RPMI7951 (cell line): ENCODE data around the gene IFNAR1. TPM values are rescaled to one million over a fixed set of nuclear protein-coding genes. Genes with fewer than 3 reads are reported as not detected.
"Not testable (repeated sequence)": the region's sequence is repeated elsewhere in the genome, so short reads cannot be mapped to it uniquely, and the experiment has no call there.

Experiments
- DNase-seq: peaks from one replicate; pipeline ENCODE4 v3.0.0-alpha.2; 2012; ENCODE audit warnings: low read depth
- total RNA-seq: library from RNA; depleted of rRNA; stranded (reverse); fragments of >200 nt; shearing (Covaris generic); gene quantifications from 2 replicates; pipeline ENCODE4 v1.2.3, GENCODE V29; 2014

The IFNAR1 gene
- total RNA-seq, 1 experiment from 2014 or later, result 19.3 TPM

- DNase-seq, result no peak
Measured at GRCh38 chr21:33348706-33349105, 23.9 kb downstream of the IFNAR1 start.

DNA sequence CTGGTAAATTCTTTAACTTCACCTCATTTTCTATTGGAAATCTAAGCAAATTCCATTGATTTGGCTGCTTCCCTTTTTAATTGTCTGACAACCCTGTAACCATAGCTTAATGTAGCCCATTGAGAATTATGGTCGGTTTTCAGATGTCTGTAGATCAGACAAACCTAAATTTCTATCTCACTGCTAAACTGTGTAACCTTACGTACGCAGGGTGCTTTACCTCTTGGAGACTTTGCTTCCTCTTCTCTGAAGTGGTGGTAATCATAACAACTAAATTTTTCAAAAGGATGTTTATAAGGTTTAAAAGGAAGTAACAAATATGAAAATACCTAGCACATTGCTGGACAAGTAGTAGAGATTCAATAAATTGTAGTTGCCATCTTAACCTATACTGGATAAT is 25.9 kb downstream of the IFNAR1 start:
- DNase-seq, result no peak

DNA sequence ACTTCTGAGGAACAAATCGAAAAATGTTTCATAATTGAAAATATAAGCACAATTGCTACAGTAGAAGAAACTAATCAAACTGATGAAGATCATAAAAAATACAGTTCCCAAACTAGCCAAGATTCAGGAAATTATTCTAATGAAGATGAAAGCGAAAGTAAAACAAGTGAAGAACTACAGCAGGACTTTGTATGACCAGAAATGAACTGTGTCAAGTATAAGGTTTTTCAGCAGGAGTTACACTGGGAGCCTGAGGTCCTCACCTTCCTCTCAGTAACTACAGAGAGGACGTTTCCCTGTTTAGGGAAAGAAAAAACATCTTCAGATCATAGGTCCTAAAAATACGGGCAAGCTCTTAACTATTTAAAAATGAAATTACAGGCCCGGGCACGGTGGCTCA is 30.6 kb downstream of the IFNAR1 start:
- no peak for DNase-seq

GRCh38 chr21:33355996-33356395 is 31.2 kb downstream of the IFNAR1 start:
- DNase-seq, result no peak

GRCh38 chr21:33357177-33357576 is 32.4 kb downstream of the IFNAR1 start:
- no peak for DNase-seq

DNA sequence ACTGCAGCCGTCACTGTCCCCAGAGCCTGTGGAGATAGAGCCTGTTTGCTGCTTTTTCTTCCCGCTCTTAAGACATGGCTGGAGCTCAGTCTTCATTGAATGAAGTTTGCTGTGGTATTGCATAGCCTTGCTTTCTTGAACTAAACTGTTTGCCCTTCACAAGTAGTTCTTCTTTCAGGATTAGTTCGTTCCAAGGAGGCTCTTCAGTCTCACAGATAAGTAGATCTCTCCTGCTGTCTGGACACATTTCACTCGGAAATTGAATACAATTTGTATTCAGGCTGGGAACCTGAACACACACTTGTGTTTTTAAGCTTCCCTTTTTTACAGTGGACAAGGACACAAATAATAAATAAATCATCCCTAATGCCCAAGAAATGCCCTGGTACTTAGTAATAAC is 34.7 kb downstream of the IFNAR1 start:
- DNase-seq, result no peak

DNA sequence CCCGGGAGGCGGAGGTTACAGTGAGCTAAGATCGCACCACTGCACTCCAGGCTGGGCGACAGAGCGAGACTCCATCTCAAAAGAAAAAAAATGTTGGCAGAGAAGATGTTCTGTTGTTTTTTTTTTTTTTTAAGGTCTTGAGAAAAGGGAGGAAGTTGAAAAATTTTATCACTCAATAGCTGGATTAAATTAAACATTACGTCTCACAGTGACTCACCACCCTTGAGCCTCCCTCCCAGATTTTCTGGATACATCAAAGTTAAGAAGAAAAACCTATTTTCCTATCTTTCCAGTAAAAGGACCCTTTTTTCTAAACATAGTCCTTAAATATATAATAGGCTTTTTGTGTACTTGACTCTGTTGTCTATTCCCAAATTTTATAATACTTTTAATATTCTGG is 35.5 kb downstream of the IFNAR1 start:
- DNase-seq, result no peak

DNA sequence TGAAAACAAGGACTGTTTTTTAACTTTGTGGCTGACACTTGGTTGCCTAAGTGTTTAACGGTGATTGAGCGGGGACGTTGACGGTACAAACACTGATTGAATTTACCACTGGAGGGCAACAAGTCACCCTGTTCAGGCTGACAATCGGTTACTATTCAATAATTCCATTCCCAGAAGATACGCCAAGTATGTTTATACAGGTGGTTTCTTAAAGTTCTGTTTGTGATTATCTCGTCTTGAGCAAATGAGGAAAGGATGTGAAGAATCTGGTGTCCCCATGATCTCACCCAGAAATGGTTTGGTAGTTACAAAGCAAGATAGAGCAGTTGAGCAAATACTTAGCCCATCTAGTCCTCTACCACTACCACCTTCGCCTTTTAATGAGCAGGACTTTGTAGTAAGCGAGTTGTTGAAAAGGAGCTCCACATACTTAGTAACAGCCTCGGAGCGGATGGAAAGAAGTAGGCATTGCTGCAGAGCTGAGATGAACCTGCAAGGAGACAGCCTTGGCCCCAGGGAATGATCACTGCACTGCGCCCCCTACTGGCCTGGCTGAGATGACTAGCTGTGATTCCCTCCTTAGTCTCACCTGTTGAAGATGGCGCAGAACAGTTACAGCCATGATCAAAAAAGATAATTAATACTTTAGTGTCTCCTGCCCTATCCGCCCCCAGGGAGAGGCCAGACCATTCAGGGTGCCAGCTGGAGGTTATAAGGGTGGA is 36.3 kb downstream of the IFNAR1 start:
- peak; percentile 58 for DNase-seq

- no peak for DNase-seq
Measured at GRCh38 chr21:33362044-33362555, 37.3 kb downstream of the IFNAR1 start.

GRCh38 chr21:33363911-33364609 is 39.3 kb downstream of the IFNAR1 start:
- DNase-seq, result not testable (repeated sequence)

GRCh38 chr21:33364830-33365229 is 40.1 kb downstream of the IFNAR1 start:
- DNase-seq, result no peak

GRCh38 chr21:33367309-33367973 is 42.7 kb downstream of the IFNAR1 start:
- DNase-seq, result no peak

DNA sequence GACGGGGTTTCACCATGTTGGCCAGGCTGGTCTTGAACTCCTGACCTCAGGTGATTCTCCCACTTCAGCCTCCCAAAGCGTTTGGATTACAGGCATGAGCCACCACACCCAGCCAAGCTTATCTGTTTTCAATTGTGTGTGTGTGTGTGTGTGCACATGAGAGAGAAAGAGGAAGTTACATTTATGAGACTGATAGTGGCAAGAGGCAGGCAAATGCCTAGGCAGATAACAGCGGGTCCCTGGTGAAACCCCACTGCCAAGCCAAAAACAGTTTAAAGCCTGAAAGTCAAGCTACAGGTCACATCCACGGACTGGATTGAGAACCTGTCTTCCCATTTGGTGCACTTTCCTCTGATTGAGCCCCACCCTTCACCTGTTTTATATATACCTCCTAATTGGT is 43.4 kb downstream of the IFNAR1 start:
- no peak for DNase-seq

GRCh38 chr21:33368576-33368975 is 43.8 kb downstream of the IFNAR1 start:
- no peak for DNase-seq

DNA sequence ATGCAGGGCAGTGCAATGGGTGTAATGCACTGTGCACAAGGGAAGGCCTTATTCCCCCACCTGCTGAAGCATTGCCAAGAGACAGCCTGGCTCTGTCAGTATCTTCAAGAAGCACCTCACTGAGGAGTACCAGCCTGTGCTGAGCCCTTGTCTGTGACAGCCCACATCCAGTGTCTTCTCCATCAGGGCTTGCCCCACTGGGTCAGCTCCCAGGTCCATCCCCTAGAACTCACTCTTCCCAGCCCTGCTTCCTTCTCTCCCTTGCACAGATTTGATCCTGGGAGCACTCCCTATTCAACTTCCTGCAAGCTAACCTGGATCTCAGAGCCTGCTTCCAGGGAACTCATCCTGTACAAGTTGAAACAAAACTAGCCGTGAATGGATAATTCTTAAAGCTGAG is 44.8 kb downstream of the IFNAR1 start:
- DNase-seq, result no peak

GRCh38 chr21:33370305-33370704 is 45.5 kb downstream of the IFNAR1 start:
- DNase-seq, result no peak

GRCh38 chr21:33371366-33371765 is 46.6 kb downstream of the IFNAR1 start:
- DNase-seq, result no peak

DNA sequence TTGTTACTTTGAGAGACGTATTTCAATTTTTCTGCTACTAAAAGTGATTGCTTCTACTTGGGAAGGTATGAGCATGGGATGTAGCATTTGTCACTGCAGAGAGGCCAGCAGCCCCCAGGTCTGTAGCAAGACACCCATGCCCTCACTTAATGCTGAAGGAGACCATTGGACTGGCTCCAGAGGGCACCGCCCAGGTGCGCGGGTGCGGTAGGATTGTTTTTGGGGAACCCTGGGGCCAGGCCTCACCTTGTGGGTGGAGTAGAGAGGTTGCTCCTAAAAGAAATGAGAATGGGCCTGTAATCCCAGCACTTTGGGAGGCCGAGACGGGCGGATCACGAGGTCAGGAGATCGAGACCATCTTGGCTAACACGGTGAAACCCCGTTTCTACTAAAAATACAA is 47.8 kb downstream of the IFNAR1 start:
- DNase-seq, result no peak

DNA sequence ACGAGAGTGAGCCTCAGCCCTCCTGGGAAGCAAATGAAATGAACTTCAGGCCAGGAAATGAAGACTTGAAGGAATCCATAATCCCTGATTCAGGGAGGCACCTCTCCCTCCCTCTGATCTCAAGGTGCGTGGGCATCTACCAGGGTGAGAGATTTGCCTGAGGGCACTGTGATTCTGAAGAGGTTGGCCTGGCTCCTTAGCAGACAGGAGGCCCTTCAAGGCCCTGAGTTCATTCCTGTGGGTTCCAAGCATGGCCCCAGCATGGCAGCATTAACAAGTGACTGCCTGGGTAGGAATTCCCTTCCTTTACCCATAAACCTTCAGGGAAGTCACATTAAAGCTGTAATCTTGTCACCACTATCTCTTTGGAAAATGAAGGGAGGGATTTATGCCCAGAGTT is 48.7 kb downstream of the IFNAR1 start:
- peak; percentile 53 for DNase-seq

GRCh38 chr21:33374080-33374449 is 49.3 kb downstream of the IFNAR1 start:
- no peak for DNase-seq

DNA sequence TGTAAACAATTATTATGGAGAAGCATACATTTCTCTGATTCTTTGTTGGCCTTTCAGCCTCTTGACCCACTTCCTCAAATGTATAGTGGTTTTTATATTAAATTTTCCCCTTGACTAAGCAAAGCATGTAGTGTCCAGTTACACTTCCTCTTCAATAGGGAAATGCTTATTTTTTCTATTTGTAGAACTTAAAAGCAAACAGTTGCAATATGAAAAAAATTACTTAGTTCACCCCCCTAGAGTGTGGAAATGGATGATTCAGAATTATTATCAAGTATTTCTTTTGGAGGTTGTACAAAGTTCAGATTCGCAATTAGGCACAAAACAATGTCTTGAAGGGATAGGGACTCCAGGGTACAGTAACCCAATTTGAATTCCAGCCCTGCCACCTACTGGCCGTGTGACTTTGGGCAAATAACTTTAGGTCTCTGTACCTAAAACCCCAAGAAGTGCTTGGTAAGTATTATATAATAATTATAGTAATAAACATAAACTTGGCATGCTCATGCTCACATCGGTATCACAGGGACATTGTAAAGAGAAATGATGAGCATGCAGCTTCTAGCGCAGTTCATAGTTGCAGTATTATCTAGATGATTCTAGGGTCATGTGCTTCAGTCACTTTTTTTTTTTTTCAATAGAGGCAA is 49.8 kb downstream of the IFNAR1 start:
- DNase-seq, result peak; percentile 49

GRCh38 chr21:33375101-33375644 is 50.4 kb downstream of the IFNAR1 start:
- DNase-seq, result no peak
